DMS 273 (cell line): ENCODE results near the gene MSANTD1.
A peak's percentile ranks its signal among the peaks of the same experiment; 100 is the strongest.

Source experiments
- DNase-seq: peaks from one replicate; lab custom pipeline; 2025; ENCODE audit not compliant: unreplicated experiment; lab: John Stamatoyannopoulos, UW

MSANTD1 gene

GRCh38 chr4:3262208-3263052 is 13.5 kb downstream of the MSANTD1 start:
- DNase-seq = no peak

GRCh38 chr4:3263053-3263875 is 14.3 kb downstream of the MSANTD1 start:
- DNase-seq = no peak

GRCh38 chr4:3263876-3264193 is 14.9 kb downstream of the MSANTD1 start:
- no peak for DNase-seq

- no peak for DNase-seq
Measured at GRCh38 chr4:3266076-3266475, 17.1 kb downstream of the MSANTD1 start.

- DNase-seq = no peak
Measured at GRCh38 chr4:3267576-3268394, 18.8 kb downstream of the MSANTD1 start.

- no peak for DNase-seq
Measured at GRCh38 chr4:3268395-3269104, 19.6 kb downstream of the MSANTD1 start.

GRCh38 chr4:3269105-3269927 is 20.4 kb downstream of the MSANTD1 start:
- no peak for DNase-seq

GRCh38 chr4:3269991-3270611 is 21.1 kb downstream of the MSANTD1 start:
- DNase-seq = peak; percentile 85

GRCh38 chr4:3271131-3271530 is 22.2 kb downstream of the MSANTD1 start:
- no peak for DNase-seq

- peak; percentile 45 for DNase-seq
Measured at GRCh38 chr4:3276986-3277385, 28.0 kb downstream of the MSANTD1 start.

- no peak for DNase-seq
Measured at GRCh38 chr4:3280466-3280865, 31.5 kb downstream of the MSANTD1 start.

- DNase-seq = no peak
Measured at GRCh38 chr4:3283483-3283882, 34.5 kb downstream of the MSANTD1 start.

GRCh38 chr4:3283916-3284315 is 35.0 kb downstream of the MSANTD1 start:
- DNase-seq = peak; percentile 95

- DNase-seq = no peak
Measured at GRCh38 chr4:3284734-3285557, 36.0 kb downstream of the MSANTD1 start.

- DNase-seq = no peak
Measured at GRCh38 chr4:3285558-3286334, 36.8 kb downstream of the MSANTD1 start.

GRCh38 chr4:3286335-3287175 is 37.6 kb downstream of the MSANTD1 start:
- no peak for DNase-seq
